ENCODE results near the gene TCEAL1. TPM values are rescaled to one million over a fixed set of nuclear protein-coding genes. Genes with fewer than 3 reads are reported as not detected.
"Not testable (repeated sequence)": the region's sequence is repeated elsewhere in the genome, so short reads cannot be mapped to it uniquely, and the experiment has no call there.

The TCEAL1 gene
- total RNA-seq, 1 experiment from 2014 or later, result 18.4 TPM

DNA sequence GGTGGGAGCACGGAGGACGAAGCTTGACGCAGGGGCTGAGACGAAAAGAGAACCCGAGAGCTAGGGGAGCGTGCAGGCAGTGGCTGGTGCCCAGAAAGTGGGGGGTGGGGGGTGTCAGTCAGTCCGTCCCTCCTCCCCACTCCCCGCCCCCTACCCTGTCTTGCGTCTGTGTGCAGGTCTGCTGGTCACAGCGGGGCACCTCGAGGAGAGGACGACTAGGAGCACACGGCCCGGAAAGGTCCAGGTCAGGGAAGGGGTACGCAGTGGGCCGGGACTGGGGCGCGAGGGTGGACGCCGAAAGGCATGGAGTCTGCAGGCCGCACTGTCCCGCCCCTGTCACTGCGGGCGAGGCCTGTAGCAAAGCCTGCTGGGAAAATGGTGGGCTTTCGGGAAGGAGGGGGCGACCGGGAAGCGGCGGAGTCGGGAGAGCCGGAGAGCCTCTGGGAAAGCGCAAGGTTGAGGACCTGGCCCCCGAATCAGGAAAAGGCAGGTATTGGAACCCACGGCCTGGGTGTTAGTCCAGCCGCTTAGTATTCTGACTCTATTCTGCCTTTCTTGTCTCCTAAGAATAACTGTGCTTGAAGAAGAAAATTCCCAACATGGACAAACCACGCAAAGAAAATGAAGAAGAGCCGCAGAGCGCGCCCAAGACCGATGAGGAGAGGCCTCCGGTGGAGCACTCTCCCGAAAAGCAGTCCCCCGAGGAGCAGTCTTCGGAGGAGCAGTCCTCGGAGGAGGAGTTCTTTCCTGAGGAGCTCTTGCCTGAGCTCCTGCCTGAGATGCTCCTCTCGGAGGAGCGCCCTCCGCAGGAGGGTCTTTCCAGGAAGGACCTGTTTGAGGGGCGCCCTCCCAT is 769 bp downstream of the TCEAL1 start:
- DNase-seq (ENCODE audit: low read depth), result peak; percentile 75
- in situ Hi-C loops (cut with HindIII; ENCODE audit: low pct_unique_long_range_greater_than_20kb, low sequenced_read_pairs), result no loop called here

DNA sequence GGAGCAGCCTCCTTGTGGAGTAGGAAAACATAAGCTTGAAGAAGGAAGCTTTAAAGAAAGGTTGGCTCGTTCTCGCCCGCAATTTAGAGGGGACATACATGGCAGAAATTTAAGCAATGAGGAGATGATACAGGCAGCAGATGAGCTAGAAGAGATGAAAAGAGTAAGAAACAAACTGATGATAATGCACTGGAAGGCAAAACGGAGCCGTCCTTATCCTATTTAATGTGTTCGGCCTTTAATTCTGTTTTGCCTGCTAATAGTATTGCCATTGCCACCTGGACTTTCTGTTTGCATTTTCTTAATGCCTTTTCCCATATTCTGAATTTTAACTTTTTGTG is 1.4 kb downstream of the TCEAL1 start:
- in situ Hi-C loops (cut with HindIII; ENCODE audit: low pct_unique_long_range_greater_than_20kb, low sequenced_read_pairs), result no loop called here
- DNase-seq (ENCODE audit: low read depth), result no peak

DNA sequence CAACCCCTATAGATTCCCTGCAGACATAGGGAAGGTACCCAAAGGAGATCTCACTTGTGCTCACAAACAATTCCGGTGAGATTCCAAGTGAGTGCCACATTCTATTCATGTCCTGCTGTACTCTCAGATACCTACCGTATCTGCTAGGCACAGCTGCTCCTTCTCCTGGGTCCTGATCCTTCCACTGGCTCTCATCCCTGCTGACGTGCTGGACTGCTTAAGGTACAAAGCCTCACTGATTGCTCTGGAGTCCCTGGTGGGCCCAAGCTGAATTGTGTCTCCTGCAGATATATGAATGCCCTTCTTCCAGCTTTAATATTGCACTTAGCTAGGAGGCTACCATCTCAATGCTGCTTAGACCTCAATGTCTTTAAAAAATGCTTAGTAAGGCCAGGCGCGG is 2.4 kb downstream of the TCEAL1 start:
- in situ Hi-C loops (cut with HindIII; ENCODE audit: low pct_unique_long_range_greater_than_20kb, low sequenced_read_pairs), result no loop called here
- no peak for DNase-seq (ENCODE audit: low read depth)

DNA sequence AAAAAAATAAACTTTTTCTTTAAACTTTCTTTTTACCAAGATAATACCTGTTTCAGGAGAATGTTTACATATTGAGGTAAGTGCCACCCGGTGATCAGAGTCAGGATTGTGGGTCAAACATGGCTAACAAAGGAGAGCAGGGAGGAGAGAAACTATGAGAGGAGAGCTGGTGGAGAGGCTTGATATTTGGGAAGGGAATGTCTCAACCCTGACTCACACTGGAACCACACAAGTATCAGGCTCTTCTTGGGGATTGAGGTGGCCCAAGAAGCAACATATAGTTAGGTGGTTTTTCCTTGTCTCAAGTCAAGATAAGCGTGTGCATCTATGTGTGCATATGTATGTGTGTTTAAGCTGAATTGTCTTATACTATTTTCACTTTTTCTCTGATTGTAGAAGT is 6.7 kb downstream of the TCEAL1 start:
- no peak for DNase-seq (ENCODE audit: low read depth)
- in situ Hi-C loops (cut with HindIII; ENCODE audit: low pct_unique_long_range_greater_than_20kb, low sequenced_read_pairs), result no loop called here

DNA sequence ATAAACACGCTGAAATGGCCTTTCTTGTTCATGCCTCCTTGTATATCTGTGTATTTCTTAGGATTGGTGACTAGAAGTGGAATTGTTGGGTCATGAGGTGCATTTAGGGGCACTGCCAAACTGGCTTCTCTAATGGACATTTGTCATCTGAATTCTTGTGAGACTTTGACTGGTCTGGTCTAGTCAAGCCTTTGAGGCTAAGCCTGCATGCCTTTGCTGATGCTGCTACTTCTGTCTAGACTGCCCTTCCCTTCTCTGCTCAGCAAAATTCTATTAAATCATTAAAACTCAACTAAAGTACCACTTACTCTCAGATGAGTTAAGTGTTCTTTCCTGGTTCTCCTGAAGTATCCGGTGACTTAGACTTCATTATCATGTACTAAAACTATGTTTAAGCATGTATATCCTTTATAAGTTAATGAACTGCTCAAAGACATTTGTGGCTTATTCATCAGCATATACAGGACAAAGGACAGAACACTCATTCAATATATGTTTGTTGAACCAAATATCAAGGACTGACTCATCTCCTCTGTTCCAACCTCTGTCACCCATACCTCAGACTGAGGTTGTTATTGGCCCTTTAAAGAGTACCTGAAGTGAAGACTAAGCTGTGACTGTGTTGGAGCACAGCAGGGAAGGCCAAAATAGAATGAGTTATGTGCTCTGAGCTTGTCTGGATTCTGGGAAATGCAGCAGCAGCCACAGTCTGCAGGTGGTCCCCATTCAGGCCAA is 9.0 kb downstream of the TCEAL1 start:
- peak; percentile 51 for DNase-seq (ENCODE audit: low read depth)
- in situ Hi-C loops (cut with HindIII; ENCODE audit: low pct_unique_long_range_greater_than_20kb, low sequenced_read_pairs), result no loop called here

DNA sequence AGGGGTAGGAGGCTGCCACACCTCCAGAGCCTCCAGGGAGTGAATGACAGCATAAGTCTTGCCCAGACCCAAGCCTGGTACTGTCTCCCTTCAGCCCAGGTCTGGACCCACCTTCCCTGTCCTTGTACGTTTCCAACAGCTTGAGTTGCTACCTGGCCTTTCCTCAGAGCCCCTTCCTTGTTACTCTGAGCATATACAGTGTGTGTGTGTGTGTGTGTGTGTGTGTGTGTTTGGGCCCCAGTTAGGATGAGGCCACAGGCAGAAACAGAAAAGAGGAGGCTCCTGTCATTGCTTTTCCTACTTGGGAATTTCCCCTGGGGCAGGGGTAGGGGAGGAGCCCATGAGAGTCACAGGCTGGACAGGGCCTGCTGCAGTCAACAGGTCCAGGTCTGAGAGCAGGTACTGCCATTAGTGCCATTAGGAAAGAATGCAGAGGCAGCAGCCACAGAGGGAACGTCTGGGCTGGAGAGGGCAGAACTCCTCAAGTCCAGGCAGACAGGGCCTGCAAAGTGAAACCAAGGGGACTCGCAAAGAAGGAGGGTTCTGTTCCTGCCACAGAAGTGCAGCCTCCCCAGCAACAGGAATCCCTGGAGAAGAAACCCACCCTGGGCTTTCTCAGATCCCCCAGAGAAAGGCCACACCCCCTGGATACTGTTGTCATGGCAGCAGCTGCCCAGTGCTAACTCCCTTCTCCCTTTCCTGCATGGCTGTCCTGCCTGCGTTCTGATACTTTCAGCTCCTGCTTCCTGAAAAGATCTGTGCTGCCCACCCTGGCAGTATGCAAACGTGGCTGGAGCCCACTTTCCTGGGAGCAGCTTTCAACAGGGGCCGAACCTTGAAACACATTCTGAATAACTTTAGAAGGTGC is 9.9 kb downstream of the TCEAL1 start:
- peak; percentile 47 for DNase-seq (ENCODE audit: low read depth)
- in situ Hi-C loops (cut with HindIII; ENCODE audit: low pct_unique_long_range_greater_than_20kb, low sequenced_read_pairs), result not testable (repeated sequence)

DNA sequence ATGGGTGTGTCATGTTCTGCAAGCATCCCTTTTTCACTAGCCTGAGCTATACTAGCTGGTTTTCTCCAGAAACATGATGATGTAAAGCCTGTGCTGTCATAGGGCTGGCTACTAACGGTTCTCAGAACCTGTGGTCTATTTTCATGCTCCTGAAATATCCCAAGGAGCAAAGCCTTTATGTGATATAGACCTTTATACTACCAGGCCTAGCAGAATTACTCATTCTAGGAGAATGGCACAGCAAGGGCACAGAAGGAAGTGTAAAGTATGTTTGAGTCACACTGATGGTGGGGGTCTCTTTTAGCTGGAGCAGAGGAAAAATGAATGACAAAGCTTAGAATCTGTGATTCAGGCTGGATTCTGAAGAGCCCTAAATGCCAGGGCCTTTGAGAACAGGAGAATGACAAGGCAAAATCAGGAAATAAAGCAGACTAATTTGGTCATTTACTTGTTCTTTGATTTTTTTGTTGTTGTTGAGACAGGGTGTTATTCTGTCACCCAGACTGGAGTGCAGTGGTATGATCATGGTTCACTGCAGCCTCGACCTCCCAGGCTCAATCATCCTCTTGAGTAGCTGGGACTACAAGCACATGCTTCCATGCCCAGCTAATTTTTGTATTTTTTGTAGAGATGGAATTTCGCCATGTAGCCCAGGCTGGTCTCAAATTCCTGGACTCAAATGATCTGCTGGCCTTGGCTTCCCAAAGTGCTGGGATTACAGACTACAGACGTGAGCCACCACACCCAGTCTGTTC is 11.8 kb downstream of the TCEAL1 start:
- in situ Hi-C loops (cut with HindIII; ENCODE audit: low pct_unique_long_range_greater_than_20kb, low sequenced_read_pairs), result no loop called here
- peak; percentile 14 for DNase-seq (ENCODE audit: low read depth)

DNA sequence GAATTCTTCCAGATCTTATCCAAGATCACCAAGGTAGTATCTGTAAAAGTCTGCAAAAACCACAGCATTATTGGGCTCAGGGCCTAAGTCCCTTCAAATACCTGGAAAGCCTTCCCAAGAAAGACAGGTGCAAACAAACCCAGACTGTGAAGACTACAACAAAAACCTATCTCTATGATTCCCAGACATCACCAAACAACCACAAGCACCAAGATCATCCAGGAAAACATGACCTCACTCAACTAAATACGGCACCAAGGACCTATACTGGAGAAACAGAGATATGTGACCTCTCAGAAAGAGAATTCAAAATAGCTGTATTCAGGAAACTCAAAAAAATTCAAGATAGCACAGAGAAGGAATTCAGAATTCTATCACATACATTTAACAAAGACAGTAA is 15.3 kb downstream of the TCEAL1 start:
- DNase-seq (ENCODE audit: low read depth), result no peak
- in situ Hi-C loops (cut with HindIII; ENCODE audit: low pct_unique_long_range_greater_than_20kb, low sequenced_read_pairs), result no loop called here

DNA sequence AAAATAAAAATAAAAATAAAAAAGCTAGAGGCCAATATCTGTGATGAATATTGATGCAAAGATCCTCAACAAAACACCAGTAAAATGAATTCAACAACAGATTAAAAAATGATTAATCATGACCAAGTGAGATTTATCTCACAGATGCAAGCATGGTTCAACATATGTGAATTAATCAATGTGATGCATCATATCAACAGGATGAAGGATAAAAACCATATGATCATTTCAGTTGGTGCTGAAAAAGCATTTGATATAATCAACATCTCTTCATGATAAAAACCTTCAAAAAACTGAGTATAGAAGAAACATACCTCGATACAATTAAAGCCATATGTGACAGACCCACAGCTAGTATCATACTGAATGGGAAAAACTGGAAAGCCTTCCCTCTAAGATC is 18.9 kb downstream of the TCEAL1 start:
- in situ Hi-C loops (cut with HindIII; ENCODE audit: low pct_unique_long_range_greater_than_20kb, low sequenced_read_pairs), result no loop called here
- DNase-seq (ENCODE audit: low read depth), result no peak

DNA sequence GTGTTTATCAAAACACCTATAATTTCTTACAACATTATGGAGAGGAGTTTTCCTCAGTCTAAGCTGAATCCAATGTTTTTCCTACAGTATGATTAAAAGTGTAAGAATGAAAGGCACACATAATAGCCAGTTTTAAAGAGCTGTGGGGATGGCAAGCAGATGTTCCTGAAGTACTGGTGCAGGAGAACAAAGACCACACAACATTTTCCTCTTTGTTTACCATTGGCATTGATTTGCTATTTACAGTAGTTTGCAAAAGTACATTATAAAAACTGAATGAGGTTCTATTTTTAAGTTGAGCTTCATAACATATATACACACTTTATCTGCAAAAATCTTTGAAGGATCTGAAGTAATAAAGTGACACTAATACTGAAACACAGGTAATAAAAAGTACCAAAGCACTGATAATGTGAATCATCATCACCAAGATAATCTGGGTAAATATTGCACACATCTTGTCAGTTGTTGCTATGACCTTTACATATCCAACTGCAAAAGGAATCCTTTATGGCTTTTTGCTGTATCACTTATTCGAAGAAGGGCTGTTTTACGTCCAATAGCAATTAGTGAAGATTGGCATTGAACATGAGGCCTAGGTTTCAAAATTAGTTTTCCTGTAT is 22.5 kb downstream of the TCEAL1 start:
- DNase-seq (ENCODE audit: low read depth), result no peak
- in situ Hi-C loops (cut with HindIII; ENCODE audit: low pct_unique_long_range_greater_than_20kb, low sequenced_read_pairs), result no loop called here

DNA sequence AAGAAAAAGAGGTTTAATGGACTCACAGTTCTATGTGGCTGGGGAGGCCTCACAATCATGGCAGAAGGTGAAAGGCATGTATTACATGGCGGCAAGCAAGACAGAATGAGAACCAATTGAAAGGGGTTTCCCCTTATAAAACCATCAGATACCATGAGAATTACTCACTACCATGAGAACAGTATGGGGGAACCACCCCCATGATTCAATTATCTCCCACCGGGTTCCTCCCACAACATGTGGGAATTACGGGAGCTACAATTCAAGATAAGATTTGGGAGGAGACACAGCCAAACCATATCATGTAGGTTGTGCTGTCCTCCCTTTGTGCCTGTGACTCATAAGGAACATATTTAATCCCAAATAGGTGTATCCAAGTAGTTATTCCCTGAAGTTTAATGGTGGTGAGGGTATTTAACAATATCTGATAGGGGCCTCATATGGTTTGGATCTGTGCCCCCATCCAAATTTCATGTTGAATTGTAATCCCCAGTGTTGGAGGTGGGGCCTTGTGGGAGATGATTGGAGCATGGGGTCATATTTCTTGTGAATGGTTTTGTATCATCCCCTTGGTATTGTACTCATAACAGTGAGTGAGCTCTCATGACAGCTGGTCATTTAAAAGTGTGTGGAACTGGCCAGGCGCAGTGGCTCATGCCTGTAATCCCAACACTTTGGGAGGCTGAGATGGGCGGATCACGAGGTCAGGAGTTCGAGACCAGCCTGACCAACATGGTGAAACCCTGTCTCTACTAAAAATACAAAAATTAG is 26.6 kb downstream of the TCEAL1 start:
- peak; percentile 40 for DNase-seq (ENCODE audit: low read depth)
- in situ Hi-C loops (cut with HindIII; ENCODE audit: low pct_unique_long_range_greater_than_20kb, low sequenced_read_pairs), result not testable (repeated sequence)

DNA sequence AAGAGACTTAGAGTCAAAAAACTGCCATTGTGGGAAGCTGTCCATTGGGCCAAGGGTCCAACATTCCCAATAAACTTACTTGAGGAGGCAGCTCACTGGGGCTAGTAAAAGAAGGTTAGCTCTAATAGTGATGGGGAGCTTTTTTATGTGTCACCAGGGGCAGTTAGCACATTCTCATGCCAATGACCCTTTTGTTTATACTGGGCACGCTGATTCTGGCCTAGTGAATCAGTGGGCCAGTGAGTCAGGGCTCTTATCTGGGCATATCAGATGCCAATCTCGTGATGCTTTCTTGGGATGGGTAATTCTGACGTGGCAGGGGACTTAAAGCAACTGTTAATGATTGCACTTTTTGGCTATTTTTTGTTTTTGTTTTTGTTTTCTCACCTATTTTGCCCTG is 27.8 kb downstream of the TCEAL1 start:
- peak; percentile 81 for DNase-seq (ENCODE audit: low read depth)
- in situ Hi-C loops (cut with HindIII; ENCODE audit: low pct_unique_long_range_greater_than_20kb, low sequenced_read_pairs), result no loop called here

DNA sequence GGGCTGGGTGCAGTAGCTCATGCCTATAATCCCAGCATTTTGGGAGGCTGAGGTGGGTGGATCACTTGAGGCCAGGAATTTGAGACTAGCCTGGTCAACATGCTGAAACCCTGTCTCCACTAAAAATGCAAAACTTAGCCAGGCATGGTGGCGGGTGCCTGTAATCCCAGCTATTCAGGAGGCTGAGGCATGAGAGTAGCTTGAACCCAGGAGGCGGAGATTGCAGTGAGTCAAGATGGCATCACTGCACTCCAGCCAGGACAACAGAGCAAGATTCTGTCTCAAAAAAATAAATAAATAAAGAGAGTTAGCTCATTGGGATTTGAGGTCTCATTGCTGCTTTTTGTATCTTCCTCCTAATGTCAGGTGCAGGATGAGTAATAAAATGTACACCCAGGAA is 28.3 kb downstream of the TCEAL1 start:
- peak; percentile 66 for DNase-seq (ENCODE audit: low read depth)
- in situ Hi-C loops (cut with HindIII; ENCODE audit: low pct_unique_long_range_greater_than_20kb, low sequenced_read_pairs), result not testable (repeated sequence)

DNA sequence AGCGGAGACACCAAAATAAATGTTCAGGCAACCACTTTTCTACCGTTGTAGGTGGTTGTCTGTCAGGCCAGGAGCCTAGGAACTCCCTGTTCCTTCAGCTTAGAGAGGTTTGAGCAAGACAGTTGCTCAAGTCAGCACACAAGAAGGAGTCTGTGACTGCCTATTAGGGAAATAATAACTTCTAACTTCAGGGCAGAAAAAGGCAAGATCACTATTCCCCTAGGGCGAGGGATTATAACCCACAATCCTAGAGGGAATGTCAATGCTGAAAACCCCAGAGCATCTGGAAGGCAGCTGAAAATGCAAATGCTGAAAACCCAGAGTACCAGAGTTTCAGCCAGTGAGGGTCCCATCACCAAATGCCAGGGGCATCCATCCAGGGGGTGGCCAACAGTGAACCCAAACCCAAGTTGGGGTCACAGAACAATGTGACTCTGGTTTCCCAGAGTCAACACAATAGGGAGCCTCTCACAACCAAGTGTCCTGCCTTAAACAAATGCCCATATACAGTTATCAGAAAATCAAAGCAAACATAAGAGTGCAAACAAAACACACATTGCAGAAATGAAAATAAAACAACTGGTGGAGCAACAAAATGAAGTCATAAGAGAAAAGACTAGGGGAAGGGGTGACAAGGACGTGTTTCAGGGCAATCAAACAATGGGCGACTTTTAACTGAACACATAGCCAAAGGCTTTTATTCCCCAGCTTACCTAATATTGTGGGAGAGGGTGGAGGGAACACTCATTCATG is 30.1 kb downstream of the TCEAL1 start:
- DNase-seq (ENCODE audit: low read depth), result no peak
- in situ Hi-C loops (cut with HindIII; ENCODE audit: low pct_unique_long_range_greater_than_20kb, low sequenced_read_pairs), result no loop called here

DNA sequence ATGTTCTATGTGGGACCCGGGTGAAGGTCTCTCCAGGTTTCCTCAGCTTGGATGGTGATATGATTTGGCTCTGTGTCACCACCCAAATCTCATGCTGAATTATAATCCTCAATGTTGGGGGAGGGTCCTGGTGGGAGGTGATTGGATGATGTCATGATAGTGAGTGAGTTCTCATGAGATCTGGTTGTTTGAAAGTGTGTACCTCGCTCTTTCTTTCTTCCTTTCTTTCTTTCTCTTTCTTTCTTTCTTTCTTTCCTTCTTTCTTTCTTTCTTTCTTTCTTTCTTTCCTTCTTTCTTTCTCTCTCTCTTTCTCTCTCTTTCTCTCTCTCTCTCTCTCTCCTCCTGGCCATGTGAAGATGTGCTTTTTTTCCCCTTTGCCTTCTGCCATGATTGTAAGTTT is 30.7 kb downstream of the TCEAL1 start:
- DNase-seq (ENCODE audit: low read depth); in situ Hi-C loops (cut with HindIII; ENCODE audit: low pct_unique_long_range_greater_than_20kb, low sequenced_read_pairs): not testable (repeated sequence)

DNA sequence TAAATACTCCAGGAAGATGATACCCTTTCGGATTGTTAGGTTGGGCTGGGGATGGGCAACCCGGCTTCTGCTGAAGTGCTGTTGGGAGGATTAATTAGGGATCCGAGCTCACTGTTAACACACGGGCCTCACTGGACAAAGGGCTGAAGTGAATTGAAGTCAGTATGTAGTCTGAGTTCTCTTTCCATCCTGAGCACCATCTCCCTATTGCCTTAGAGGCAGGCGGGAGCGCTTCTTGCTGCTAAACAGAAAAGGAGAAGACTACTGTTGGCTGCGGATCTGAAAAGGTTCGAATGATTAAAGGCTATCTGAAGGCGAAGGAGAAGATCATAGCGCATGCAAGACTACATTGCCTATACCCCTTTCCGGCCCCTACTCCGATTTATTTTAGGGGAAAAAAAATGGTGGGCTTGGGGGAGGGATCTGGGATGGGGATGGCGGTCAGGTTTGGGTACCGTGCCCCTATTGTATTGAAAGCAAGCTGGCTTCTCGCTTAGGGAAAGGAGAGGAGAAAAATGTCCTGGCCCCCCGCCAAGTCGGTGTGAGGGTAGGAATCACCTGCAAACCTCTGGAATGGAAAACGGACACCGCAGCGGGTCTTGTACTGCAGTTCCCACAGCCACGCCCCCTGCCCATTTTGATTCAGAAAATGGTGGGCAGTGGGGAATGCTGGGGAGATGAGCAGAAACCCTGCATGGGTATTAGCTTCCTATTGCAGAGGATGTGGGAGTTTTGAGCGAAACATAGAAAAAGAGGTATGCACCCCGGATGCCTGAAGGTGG is 35.4 kb downstream of the TCEAL1 start:
- in situ Hi-C loops (cut with HindIII; ENCODE audit: low pct_unique_long_range_greater_than_20kb, low sequenced_read_pairs), result no loop called here
- DNase-seq (ENCODE audit: low read depth), result no peak

Data from Caki2 (cell line).